HCT116 (cell line): ENCODE results near the gene RNU7-1. TPM values are rescaled to one million over a fixed set of nuclear protein-coding genes. Genes with fewer than 3 reads are reported as not detected.

ENCODE experiments used
- ATAC-seq: fragments of 200-7000 bp; cut with Tn5 transposase; 2 replicates; pipeline ENCODE4 v1.9.1; 2020; ENCODE audit warnings: mild to moderate bottlenecking, moderate library complexity
- BruUV-seq: library from RNA; stranded (reverse); fragments of 400-500 nt; replicated peaks from 2 replicates; lab custom pipeline; 2021; lab: Mats Ljungman, UMichigan
- CTCF ChIA-PET: fragments of 300-600 bp; sonication (Branson Sonifier 250); formaldehyde crosslinking; loops from one replicate; lab custom pipeline; 2021; ENCODE audit warnings: antibody characterized with exemption; lab: Charles Lee
- POLR2A ChIA-PET: fragments of 300-600, 350-600 bp; sonication (Branson Sonifier 250); formaldehyde crosslinking; loops from one replicate; lab custom pipeline; 2021; ENCODE audit warnings: antibody characterized with exemption; lab: Charles Lee
- RAD21 ChIA-PET, 2 experiments: fragments of 300-600 bp; sonication (Branson Sonifier 250); formaldehyde crosslinking; loops; one replicate each; lab custom pipeline; 2023; ENCODE audit warnings: low total read pairs in 2 of 2; ENCODE audit not compliant: uncharacterized antibody in 2 of 2, unreplicated experiment in 2 of 2, low non-redundant PET in 1 of 2; lab: Charles Lee
- DNase-seq: peaks from one replicate; pipeline ENCODE4 v3.0.0-alpha.2; 2010; ENCODE audit warnings: low read depth, low spot score
- H2AFZ ChIP-seq: fragments of 200-600 bp; shearing (Covaris generic), sonication (generic); 2 replicates; pipeline ENCODE4 v1.6.1; 2017; ENCODE audit warnings: low read depth, mixed run types, mixed read lengths, antibody characterized with exemption, low read length; ENCODE audit not compliant: poor library complexity, severe bottlenecking
- H3K27ac ChIP-seq: 2 replicates; pipeline ENCODE4 v1.5.1; 2012; ENCODE audit warnings: low read depth, low read length
- H3K27me3 ChIP-seq: fragments of 200-600 bp; sonication (generic); 2 replicates; pipeline ENCODE4 v1.6.1; 2016; ENCODE audit warnings: mixed run types, low read length, mixed read lengths; ENCODE audit not compliant: insufficient read depth
- H3K36me3 ChIP-seq, 2 experiments: fragments of 200-500 bp in 1 of 2; fragments of 200-600 bp in 1 of 2; sonication (Bioruptor generic) in 1 of 2; sonication (generic) in 1 of 2; 2 replicates each; pipeline versions ENCODE4 v1.5.1 to v1.6.1; 2014 to 2016; ENCODE audit warnings: low read length in 2 of 2, inconsistent platforms in 1 of 2, mixed read lengths in 1 of 2, mixed run types in 1 of 2; ENCODE audit not compliant: insufficient read depth in 2 of 2, control insufficient read depth in 1 of 2
- H3K4me1 ChIP-seq, 2 experiments: fragments of 200-600 bp in 1 of 2; sonication (generic) in 1 of 2; 2 replicates each; pipeline versions ENCODE4 v1.5.1 to v1.6.1; 2012 to 2017; ENCODE audit warnings: low read length in 2 of 2, inconsistent platforms in 1 of 2, mild to moderate bottlenecking in 1 of 2, mixed read lengths in 1 of 2, mixed run types in 1 of 2, moderate library complexity in 1 of 2; ENCODE audit not compliant: insufficient read depth in 2 of 2, control insufficient read depth in 1 of 2
- H3K4me2 ChIP-seq: fragments of 200-600 bp; sonication (generic); 2 replicates; pipeline ENCODE4 v1.6.1; 2017; ENCODE audit warnings: mixed run types, low read length, mixed read lengths
- H3K4me3 ChIP-seq, 2 experiments: fragments of 200-600 bp in 1 of 2; sonication (generic) in 1 of 2; replicated peaks in 1 of 2; 2 replicates each; pipeline ENCODE4 v1.5.1; 2011 to 2016; ENCODE audit warnings: low read length in 2 of 2, control low read depth in 1 of 2, low read depth in 1 of 2, mild to moderate bottlenecking in 1 of 2, mixed read lengths in 1 of 2, mixed run types in 1 of 2
- H3K79me2 ChIP-seq: fragments of 200-600 bp; sonication (generic); 2 replicates; pipeline ENCODE4 v1.6.1; 2017; ENCODE audit warnings: mild to moderate bottlenecking, mixed run types, low read length, moderate library complexity, mixed read lengths; ENCODE audit not compliant: insufficient read depth
- H3K9ac ChIP-seq: fragments of 200-600 bp; sonication (generic); 2 replicates; pipeline ENCODE4 v1.6.1; 2016; ENCODE audit warnings: low read length, mixed read lengths
- H3K9me2 ChIP-seq: fragments of 200-600 bp; sonication (generic), shearing (Covaris generic); 2 replicates; pipeline ENCODE4 v1.6.1; 2017; ENCODE audit warnings: mixed run types, mild to moderate bottlenecking, moderate library complexity; ENCODE audit not compliant: insufficient read depth
- H3K9me3 ChIP-seq, 2 experiments: fragments of 200-500 bp in 1 of 2; fragments of 200-600 bp in 1 of 2; sonication (Bioruptor generic) in 1 of 2; sonication (generic) in 1 of 2; 2 replicates each; pipeline ENCODE4 v1.6.1; 2014 to 2017; ENCODE audit warnings: low read length in 2 of 2, mixed read lengths in 2 of 2, inconsistent platforms in 1 of 2, low read depth in 1 of 2, mild to moderate bottlenecking in 1 of 2, mixed run types in 1 of 2, moderate library complexity in 1 of 2; ENCODE audit not compliant: control insufficient read depth in 1 of 2, insufficient read depth in 1 of 2
- H4K20me1 ChIP-seq: fragments of 200-600 bp; sonication (generic), shearing (Covaris generic); 2 replicates; pipeline ENCODE4 v1.6.1; 2017; ENCODE audit warnings: mixed run types, mild to moderate bottlenecking, moderate library complexity; ENCODE audit not compliant: insufficient read depth
- CTCF ChIP-seq, 3 experiments: fragments of 200-600 bp in 1 of 3; sonication (generic) in 1 of 3; IDR thresholded peaks in 2 of 3; conservative IDR thresholded peaks in 1 of 3; 2 replicates each; pipeline ENCODE4 v1.5.1; 2012 to 2017; ENCODE audit warnings: low read depth in 2 of 3, low read length in 2 of 3, antibody characterized with exemption in 1 of 3, borderline replicate concordance in 1 of 3, control low read depth in 1 of 3, mild to moderate bottlenecking in 1 of 3, mixed read lengths in 1 of 3, mixed run types in 1 of 3, moderate library complexity in 1 of 3; ENCODE audit not compliant: insufficient read depth in 1 of 3
- SRF ChIP-seq: IDR thresholded peaks from 2 replicates; pipeline ENCODE4 v1.6.1; 2012; ENCODE audit warnings: low read depth
- TCF7L2 ChIP-seq: IDR thresholded peaks from 2 replicates; pipeline ENCODE4 v1.7.0; 2011; ENCODE audit warnings: borderline replicate concordance, inconsistent platforms; ENCODE audit not compliant: insufficient read depth, insufficient read length; ENCODE audit errors: extremely low read depth
- intact Hi-C: fragments of 100-400 bp; cut with micrococcal nuclease; formaldehyde crosslinking; loops from 2 replicates; pipeline ENCODE4 v1.10.0; 2022
- total RNA-seq: library from RNA; stranded (reverse); gene quantifications from one replicate; pipeline ENCODE4 v1.2.1, GENCODE V29; 2021; ENCODE audit not compliant: unreplicated experiment
- TF ChIP-seq, protein P1 (sequence below): IDR thresholded peaks from 2 replicates; pipeline ENCODE4 v1.6.1; 2012; ENCODE audit warnings: low read depth

RNU7-1 gene
- total RNA-seq, 1 experiment from 2014 or later = not detected

GRCh38 chr12:6960593-6961277, 17.1 kb downstream of the RNU7-1 start:
- BruUV-seq = no TSS peak
- POLR2A ChIA-PET = interaction anchor here (1.1 to 9.9 kb wide), 11 partner anchors 14 to 147 kb away, joined by 3 to 269 read pairs (median 5); partner anchors contain the start of genes ATN1, C12orf57, LPCAT3 and RNU7-1
- TF ChIP-seq, protein P1, sequence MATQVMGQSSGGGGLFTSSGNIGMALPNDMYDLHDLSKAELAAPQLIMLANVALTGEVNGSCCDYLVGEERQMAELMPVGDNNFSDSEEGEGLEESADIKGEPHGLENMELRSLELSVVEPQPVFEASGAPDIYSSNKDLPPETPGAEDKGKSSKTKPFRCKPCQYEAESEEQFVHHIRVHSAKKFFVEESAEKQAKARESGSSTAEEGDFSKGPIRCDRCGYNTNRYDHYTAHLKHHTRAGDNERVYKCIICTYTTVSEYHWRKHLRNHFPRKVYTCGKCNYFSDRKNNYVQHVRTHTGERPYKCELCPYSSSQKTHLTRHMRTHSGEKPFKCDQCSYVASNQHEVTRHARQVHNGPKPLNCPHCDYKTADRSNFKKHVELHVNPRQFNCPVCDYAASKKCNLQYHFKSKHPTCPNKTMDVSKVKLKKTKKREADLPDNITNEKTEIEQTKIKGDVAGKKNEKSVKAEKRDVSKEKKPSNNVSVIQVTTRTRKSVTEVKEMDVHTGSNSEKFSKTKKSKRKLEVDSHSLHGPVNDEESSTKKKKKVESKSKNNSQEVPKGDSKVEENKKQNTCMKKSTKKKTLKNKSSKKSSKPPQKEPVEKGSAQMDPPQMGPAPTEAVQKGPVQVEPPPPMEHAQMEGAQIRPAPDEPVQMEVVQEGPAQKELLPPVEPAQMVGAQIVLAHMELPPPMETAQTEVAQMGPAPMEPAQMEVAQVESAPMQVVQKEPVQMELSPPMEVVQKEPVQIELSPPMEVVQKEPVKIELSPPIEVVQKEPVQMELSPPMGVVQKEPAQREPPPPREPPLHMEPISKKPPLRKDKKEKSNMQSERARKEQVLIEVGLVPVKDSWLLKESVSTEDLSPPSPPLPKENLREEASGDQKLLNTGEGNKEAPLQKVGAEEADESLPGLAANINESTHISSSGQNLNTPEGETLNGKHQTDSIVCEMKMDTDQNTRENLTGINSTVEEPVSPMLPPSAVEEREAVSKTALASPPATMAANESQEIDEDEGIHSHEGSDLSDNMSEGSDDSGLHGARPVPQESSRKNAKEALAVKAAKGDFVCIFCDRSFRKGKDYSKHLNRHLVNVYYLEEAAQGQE = no peak
- TF ChIP-seq TCF7L2 (no peak), CTCF (IDR thresholded peaks at IDR 0.05 in 2 of 3, conservative IDR thresholded peaks at IDR 0.05 in 1 of 3; ENCODE audit: borderline replicate concordance in 1 of 3, insufficient read depth in 1 of 3, low read depth in 2 of 3, low read length in 2 of 3) (peak in 1 of 3 experiments; percentile 7; a peak in 1 of 6 replicates), SRF (no peak)
- TF ChIP-seq, all 23 proteins: peak for 1
- Histone ChIP-seq H3K9me2 (no peaks in the 10 kb centered on the region), H2AFZ (no peak overlapping the region), H3K4me3 (peak overlapping the region; percentile 96 to 99), H3K36me3 (peaks cover under 1 to 5% of the 10 kb centered on the region in 2 experiments; a peak in 2 of 4 replicates), H3K79me2 (peaks cover 28% of the 10 kb centered on the region), H3K4me2 (peak overlapping the region; percentile 87), H4K20me1 (peaks cover 3% of the 10 kb centered on the region; the same call in 1 of the 2 replicates), H3K9me3 (no peaks in the 10 kb centered on the region), H3K27me3 (no peaks in the 10 kb centered on the region), H3K4me1 (peaks cover 26 to 47% of the 10 kb centered on the region in 2 experiments), H3K27ac (peak overlapping the region; percentile 97), H3K9ac (peak overlapping the region; percentile 100)
- DNase-seq (no peak), ATAC-seq (no peak)
- CTCF ChIA-PET = interaction anchor here (1.1 to 6.0 kb wide), 5 partner anchors 11 to 89 kb away, joined by 3 to 101 read pairs (median 11); partner anchors contain the start of genes C12orf57, LPCAT3, RNU7-1 and SPSB2
- RAD21 ChIA-PET = interaction anchor here in 1 of 2 experiments (4.0 kb wide), 1 partner anchor 15 kb away, joined by 22 read pairs; no protein-coding TSS in a partner anchor
- intact Hi-C loops = loop anchor here (1.0 to 5.0 kb wide), 2 partner anchors 14 to 208 kb away; partner anchors contain the start of gene MLF2
